ENCODE results near the gene PRPF8. TPM values are rescaled to one million over a fixed set of nuclear protein-coding genes. Genes with fewer than 3 reads are reported as not detected.

Gene PRPF8
- total RNA-seq, 1 donor from 2014 or later: 378 TPM

DNA sequence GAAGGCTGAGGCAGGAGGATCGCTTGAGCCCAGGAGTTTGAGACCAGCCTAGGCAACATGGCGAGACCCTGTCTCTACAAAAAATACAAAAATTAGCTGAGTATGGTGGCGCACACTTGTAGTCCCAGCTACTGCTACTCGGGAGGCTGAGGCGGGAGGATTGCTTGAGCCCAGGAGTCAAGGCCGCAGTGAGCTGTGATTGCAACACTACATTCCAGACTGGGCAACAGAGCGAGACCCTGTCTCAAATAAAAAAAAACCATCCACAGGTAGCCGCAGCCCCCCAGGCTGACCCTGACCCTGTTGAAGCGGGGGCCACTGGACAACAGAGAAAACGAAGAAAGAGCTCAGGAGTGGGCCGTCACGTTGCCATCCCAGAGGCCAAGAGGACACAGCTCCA, 60.0 kb downstream of the PRPF8 start:
- no peak overlapping the region for H3K27ac Mint-ChIP-seq
- DNase-seq (ENCODE audit: low spot score, unreplicated experiment): no peak
- TF ChIP-seq, protein P1, sequence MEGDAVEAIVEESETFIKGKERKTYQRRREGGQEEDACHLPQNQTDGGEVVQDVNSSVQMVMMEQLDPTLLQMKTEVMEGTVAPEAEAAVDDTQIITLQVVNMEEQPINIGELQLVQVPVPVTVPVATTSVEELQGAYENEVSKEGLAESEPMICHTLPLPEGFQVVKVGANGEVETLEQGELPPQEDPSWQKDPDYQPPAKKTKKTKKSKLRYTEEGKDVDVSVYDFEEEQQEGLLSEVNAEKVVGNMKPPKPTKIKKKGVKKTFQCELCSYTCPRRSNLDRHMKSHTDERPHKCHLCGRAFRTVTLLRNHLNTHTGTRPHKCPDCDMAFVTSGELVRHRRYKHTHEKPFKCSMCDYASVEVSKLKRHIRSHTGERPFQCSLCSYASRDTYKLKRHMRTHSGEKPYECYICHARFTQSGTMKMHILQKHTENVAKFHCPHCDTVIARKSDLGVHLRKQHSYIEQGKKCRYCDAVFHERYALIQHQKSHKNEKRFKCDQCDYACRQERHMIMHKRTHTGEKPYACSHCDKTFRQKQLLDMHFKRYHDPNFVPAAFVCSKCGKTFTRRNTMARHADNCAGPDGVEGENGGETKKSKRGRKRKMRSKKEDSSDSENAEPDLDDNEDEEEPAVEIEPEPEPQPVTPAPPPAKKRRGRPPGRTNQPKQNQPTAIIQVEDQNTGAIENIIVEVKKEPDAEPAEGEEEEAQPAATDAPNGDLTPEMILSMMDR (IDR thresholded peaks at IDR 0.05; ENCODE audit: unreplicated experiment): no peak
- H3K27me3 Mint-ChIP-seq: peaks cover 13% of the 10 kb centered on the region
- H3K36me3 Mint-ChIP-seq (ENCODE audit: insufficient read depth): no peaks in the 10 kb centered on the region
- H3K4me3 Mint-ChIP-seq (ENCODE audit: low read depth): no peak overlapping the region
- no peaks in the 10 kb centered on the region for H3K9me3 Mint-ChIP-seq (ENCODE audit: low read depth)
- H3K4me1 Mint-ChIP-seq (ENCODE audit: low read depth): peaks cover 24% of the 10 kb centered on the region

DNA sequence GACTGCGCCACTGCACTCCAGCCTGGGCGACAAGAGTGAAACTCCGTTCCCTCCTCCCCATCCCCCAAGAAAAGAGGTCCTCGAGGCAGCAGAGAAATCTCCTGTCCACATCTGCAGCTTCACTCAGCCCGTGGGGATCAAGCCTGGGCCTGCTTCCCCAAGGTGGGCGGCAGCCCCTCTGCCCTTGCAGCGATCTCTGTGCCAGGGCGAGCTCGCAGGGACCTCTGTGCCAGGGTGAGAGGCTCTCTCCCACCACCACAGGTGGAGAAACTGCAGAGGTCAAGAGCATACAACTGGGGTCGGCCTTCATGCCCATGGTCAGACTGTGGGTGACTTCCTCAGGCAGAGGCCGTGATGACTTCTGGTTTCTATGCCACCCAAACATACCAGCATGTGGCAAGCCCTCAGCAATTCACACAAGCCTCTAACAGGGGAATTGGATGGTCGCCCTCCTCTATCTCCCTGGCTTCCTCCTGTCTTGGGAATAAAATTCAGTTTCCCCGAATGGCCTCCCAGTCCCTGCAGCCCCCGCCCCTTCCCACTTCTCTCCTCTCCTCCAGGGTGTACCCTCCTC, 61.5 kb downstream of the PRPF8 start:
- Mint-ChIP-seq H3K36me3 (ENCODE audit: insufficient read depth) (no peaks in the 10 kb centered on the region), H3K4me1 (ENCODE audit: low read depth) (peaks cover 24% of the 10 kb centered on the region), H3K9me3 (ENCODE audit: low read depth) (no peaks in the 10 kb centered on the region), H3K27me3 (peaks cover 13% of the 10 kb centered on the region), H3K27ac (no peak overlapping the region), H3K4me3 (ENCODE audit: low read depth) (no peak overlapping the region)
- TF ChIP-seq, protein P1 (IDR thresholded peaks at IDR 0.05; ENCODE audit: unreplicated experiment): no peak
- no peak for DNase-seq (ENCODE audit: low spot score, unreplicated experiment)

DNA sequence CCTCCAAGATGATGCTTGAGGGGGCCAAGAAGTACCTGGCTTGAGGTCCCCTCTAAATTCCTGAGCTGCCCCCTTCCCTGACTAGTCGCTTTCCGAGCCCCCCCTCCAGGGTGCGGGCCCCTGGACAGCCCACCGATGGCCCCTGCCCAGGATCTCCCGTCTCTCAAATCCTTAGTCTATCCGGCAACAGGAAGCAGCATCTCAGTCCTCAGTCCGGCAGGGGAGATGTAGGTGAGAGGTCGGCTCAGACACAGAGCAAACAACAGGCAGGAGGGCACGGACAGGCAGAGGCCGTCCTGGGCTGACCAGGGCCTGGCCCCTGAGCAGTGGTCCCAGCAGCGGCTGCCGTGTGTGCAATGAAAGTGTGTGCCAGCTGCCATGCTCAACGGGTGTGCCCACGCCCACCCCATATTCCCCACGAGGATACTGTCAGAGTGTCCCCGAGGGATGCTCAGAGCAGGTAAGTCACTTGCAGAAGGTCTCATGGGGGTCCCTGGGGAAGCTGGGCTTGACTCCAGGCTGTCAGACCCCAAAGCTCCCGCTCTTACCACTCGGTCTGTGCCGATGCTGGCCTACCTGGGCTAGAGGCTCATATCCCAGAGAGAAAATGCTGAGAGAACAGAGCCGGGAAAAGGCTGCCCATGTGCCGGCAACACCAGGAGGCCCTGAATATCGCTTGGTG, 63.3 kb downstream of the PRPF8 start:
- no peak for DNase-seq (ENCODE audit: low spot score, unreplicated experiment)
- TF ChIP-seq, protein P1 (IDR thresholded peaks at IDR 0.05; ENCODE audit: unreplicated experiment): no peak
- H3K9me3 Mint-ChIP-seq (ENCODE audit: low read depth): no peaks in the 10 kb centered on the region
- H3K4me1 Mint-ChIP-seq (ENCODE audit: low read depth): peaks cover 19% of the 10 kb centered on the region
- H3K27me3 Mint-ChIP-seq: peaks cover 5% of the 10 kb centered on the region
- no peak overlapping the region for H3K27ac Mint-ChIP-seq
- no peaks in the 10 kb centered on the region for H3K36me3 Mint-ChIP-seq (ENCODE audit: insufficient read depth)
- H3K4me3 Mint-ChIP-seq (ENCODE audit: low read depth): no peak overlapping the region

DNA sequence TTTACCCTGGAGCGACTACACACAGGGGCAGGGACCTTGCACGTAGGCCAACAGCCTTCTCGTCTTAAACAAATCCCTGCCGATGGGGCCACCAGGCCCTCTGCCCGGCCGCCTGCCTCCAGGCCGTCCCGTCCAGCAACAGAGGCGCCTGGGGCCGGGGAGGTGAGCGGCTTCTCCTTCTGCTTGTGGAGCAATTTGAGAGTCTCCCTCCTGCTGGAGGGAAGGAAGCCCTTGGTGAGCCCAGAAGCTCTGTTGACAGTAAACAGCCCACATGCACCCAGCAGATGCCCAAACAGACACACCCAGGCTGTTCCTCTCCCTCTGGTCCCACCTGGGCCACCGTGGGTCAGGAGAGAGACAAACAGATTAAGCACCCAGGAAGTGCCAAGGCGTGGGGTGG, 64.2 kb downstream of the PRPF8 start:
- H3K4me1 Mint-ChIP-seq (ENCODE audit: low read depth): peaks cover 12% of the 10 kb centered on the region
- no peak overlapping the region for H3K4me3 Mint-ChIP-seq (ENCODE audit: low read depth)
- DNase-seq (ENCODE audit: low spot score, unreplicated experiment): no peak
- TF ChIP-seq, protein P1 (IDR thresholded peaks at IDR 0.05; ENCODE audit: unreplicated experiment): no peak
- no peaks in the 10 kb centered on the region for H3K27me3 Mint-ChIP-seq
- no peaks in the 10 kb centered on the region for H3K9me3 Mint-ChIP-seq (ENCODE audit: low read depth)
- no peak overlapping the region for H3K27ac Mint-ChIP-seq
- H3K36me3 Mint-ChIP-seq (ENCODE audit: insufficient read depth): no peaks in the 10 kb centered on the region

DNA sequence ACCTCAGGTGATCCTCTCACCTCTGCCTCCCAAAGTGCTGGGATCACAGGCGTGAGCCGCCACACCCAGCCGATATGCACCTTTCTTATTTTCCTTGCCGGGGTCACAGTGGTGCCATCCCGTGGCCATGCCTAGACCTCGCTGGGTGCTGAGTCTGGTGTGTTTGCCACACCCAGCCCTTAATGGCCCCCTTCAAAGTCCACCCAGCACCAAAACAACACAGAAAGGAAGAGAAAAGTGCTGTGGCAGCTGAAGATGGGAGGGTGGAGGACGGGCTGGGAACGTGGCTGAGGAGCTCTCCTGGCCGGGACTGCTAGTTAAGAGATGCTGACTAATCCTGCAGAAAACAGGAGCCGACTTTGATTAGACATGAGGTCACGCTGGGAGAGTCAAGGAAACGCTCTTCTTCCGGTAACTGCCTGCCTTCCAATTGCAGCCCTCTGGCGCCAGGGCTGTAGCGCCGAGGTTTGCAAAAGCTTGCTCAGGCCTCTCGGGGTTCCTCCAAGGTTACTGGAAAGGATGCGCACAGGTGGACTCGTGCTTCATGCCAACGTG, 67.0 kb downstream of the PRPF8 start:
- H3K9me3 Mint-ChIP-seq (ENCODE audit: low read depth): no peaks in the 10 kb centered on the region
- H3K4me1 Mint-ChIP-seq (ENCODE audit: low read depth): peaks cover 12% of the 10 kb centered on the region
- no peak for DNase-seq (ENCODE audit: low spot score, unreplicated experiment)
- no peak overlapping the region for H3K27ac Mint-ChIP-seq
- no peaks in the 10 kb centered on the region for H3K27me3 Mint-ChIP-seq
- H3K4me3 Mint-ChIP-seq (ENCODE audit: low read depth): no peak overlapping the region
- peaks cover 2% of the 10 kb centered on the region for H3K36me3 Mint-ChIP-seq (ENCODE audit: insufficient read depth)
- TF ChIP-seq, protein P1 (IDR thresholded peaks at IDR 0.05; ENCODE audit: unreplicated experiment): no peak

Data from progenitor cell of endocrine pancreas (in vitro differentiated cells).